A549 (cell line): ENCODE data around the gene FMNL2.

ENCODE experiments used
- CTCF ChIP-seq: fragments of >200 bp; sonication (Bioruptor Twin); formaldehyde crosslinking; IDR thresholded peaks from 3 replicates; pipeline ENCODE4 v1.5.1; 2016
- ELK1 ChIP-seq: fragments of 150-350 bp; IDR thresholded peaks from 2 replicates; pipeline ENCODE4 v1.6.1; 2014; ENCODE audit warnings: low read depth, mild to moderate bottlenecking, low read length
- EP300 ChIP-seq, 2 experiments: fragments of >200 bp; sonication (Bioruptor Twin); formaldehyde crosslinking; IDR thresholded peaks; 2 replicates in 1 of 2; 3 replicates in 1 of 2; pipeline ENCODE4 v1.6.1; 2016 to 2017
- HDAC2 ChIP-seq: fragments of 200-600 bp; sonication (generic); IDR thresholded peaks from 2 replicates; pipeline ENCODE4 v1.6.1; 2016
- MAX ChIP-seq: IDR thresholded peaks from 2 replicates; pipeline ENCODE4 v1.6.1; 2012
- MYC ChIP-seq: IDR thresholded peaks from 2 replicates; pipeline ENCODE4 v1.6.1; 2012; ENCODE audit warnings: mild to moderate bottlenecking, inconsistent platforms, low read length, improper control_type of control experiment, borderline replicate concordance
- RAD21 ChIP-seq, 2 experiments: fragments of >200 bp in 1 of 2; sonication (Bioruptor Twin) in 1 of 2; formaldehyde crosslinking in 1 of 2; IDR thresholded peaks in 1 of 2; conservative IDR thresholded peaks in 1 of 2; 2 replicates in 1 of 2; 3 replicates in 1 of 2; pipeline ENCODE4 v1.6.1; 2012 to 2018; ENCODE audit warnings: inconsistent platforms in 1 of 2
- REST ChIP-seq: fragments of 200-600 bp; sonication (generic); IDR thresholded peaks from 2 replicates; pipeline ENCODE4 v1.6.1; 2016; ENCODE audit warnings: antibody characterized with exemption, mild to moderate bottlenecking, moderate library complexity
- RNF2 ChIP-seq: fragments of 200-600 bp; sonication (generic); IDR thresholded peaks from 2 replicates; pipeline ENCODE4 v1.6.1; 2016; ENCODE audit warnings: low read depth, mild to moderate bottlenecking, antibody characterized with exemption, moderate library complexity, borderline replicate concordance

GRCh38 chr2:152411154-152411553, 76.2 kb downstream of the FMNL2 start:
- TF ChIP-seq CTCF: no peak
- no peak for TF ChIP-seq RNF2
- TF ChIP-seq RAD21 (conservative IDR thresholded peaks at IDR 0.05 in 1 of 2, IDR thresholded peaks at IDR 0.05 in 1 of 2): no peak
- no peak for TF ChIP-seq ELK1
- no peak for TF ChIP-seq EP300 (IDR thresholded peaks at IDR 0.05)
- no peak for TF ChIP-seq REST
- no peak for TF ChIP-seq MYC
- no peak for TF ChIP-seq HDAC2
- no peak for TF ChIP-seq MAX
